A549 treated with Mapracorat at 1 μM for 4 hours (cell line): ENCODE data around the gene GPX2. TPM values are rescaled to one million over a fixed set of nuclear protein-coding genes. Genes with fewer than 3 reads are reported as not detected.

Source experiments
- total RNA-seq: library from RNA; stranded (reverse); fragments of 200-300 nt; extraction: Qiagen RNA extraction; gene quantifications from 5 replicates; pipeline ENCODE4 v1.2.3, GENCODE V29; 2022

The GPX2 gene
- 187 to 289 TPM (median 202 TPM) in 5 replicates for total RNA-seq

DNA sequence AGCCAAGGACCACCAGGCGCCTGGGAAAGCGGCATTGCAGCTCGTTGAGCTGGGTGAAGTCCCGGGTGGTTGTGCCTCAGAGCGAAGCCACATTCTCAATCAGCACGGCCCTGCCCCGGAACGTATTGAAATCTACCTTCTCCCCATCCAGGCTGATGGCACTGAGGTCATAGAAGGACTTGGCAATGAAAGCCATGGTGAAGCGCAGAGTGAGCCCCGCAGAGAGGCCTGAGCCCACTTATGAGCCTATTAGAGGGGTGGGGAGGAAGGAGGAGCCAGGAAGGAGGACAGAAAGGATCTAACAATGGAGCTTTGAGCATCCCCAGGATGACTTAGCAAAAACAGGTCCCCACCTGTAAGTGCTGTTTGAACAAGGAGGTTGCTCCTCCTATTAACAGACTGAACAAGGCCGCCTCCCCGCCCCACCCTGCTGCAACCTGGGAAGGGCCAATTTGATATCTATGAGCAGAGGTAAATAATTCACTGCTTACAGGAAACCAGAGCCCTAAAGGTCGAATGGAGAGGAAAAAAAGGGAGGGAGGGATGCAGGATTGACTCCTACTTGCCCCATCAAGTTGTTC is at the start of gene GPX2:
Gene GPX2, minus strand, starts transcription at position 215 of the 581 bp plus-strand sequence. Its CDS starts 19 bp downstream, at position 196.

DNA sequence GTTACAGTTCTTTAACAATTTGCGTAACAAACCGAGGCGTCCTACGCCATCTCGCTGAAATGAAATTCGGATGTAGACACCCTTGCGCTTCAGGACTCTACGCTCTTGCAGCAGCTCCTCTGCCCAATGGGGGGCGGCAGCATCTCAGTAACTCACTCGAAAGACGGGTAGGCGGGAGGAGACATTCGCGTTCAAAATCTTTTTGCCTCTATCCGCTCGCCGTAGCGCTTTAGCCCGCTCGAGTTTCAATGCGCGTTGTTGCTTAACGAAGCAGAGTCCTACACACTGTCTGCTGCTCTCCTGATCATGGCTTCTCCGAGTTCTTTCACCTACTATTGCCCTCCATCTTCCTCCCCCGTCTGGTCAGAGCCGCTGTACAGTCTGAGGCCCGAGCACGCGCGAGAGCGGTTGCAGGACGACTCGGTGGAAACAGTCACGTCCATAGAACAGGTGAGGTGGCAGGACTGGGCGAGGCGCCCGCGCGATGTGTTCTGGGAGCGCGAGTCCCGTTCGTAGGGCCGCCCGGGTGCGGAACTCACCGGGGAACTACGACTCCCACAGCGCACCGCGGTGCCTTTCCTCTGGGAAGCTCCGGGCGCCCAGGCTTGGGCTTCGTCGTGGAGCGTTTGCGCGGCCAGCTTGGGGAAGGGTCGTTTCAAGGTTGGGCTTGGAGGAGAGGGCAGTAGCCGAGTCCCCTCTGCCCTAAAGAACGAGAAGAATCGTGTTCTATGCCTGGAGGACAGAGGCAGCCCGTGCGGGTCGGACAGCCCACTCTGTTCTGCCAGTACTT is 44.3 kb upstream of the GPX2 start, which contains the start of gene FNTB:
Gene FNTB, plus strand, starts transcription at position 248 of the 790 bp plus-strand sequence. Its CDS starts 59 bp downstream, at position 307.

GRCh38 chr14:64971943-64972791 is 29.6 kb upstream of the GPX2 start, which contains the start of gene RAB15:
Gene RAB15, minus strand, starts transcription at chr14:64972336. Its CDS starts 260 bp downstream, at chr14:64972076.

DNA sequence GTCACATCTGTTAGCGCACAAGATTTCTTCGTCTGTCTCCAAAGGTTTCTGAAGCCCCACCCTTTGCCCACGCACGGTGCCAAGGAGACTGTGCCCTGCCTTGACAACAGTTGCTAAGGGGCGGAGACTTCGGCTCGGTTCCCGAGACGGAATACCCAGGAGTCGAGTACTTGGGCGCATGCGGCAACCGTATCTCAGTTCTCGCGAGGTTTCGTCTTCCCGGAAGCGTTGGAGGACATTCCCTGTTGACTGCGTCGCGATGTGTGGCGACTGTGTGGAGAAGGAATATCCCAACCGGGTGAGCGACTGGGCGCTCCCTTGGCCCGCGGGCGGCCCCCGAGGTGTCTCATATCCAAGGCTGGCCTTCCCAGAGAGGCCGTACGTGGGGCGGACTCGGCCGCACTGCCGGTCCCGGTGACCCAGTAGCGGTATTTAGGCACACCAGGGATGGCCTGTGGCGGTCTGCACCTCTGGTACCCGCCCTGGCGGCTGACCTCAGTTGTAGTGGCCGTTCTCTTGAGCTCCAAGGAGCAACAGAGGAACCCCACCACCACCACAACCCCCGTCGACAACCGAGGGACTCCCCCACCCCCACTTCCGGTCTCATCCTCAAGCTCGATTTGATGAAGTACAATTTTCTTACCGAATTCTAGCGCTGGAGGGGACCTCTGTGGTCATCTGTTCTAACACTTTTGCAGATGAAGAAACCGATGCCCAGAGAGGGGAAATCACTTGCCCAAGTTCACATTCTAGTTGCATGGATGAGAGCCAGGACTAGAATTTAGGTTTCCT is 28.1 kb downstream of the GPX2 start, which contains the start of gene CHURC1:
Gene CHURC1, plus strand, starts transcription at position 219 of the 792 bp plus-strand sequence. Its CDS starts 41 bp downstream, at position 260.

Other genes with a start within 250 kb of the GPX2 start
- gene PLEKHG3, start 238.3 kb downstream of the GPX2 start, total RNA-seq = 18.2 to 32.7 TPM (median 28.5 TPM) in 5 replicates
- 1.4 to 1.9 TPM (median 1.5 TPM) in 5 replicates for gene SPTB, start 62.8 kb downstream of the GPX2 start, total RNA-seq
- 73.1 to 139 TPM (median 80.9 TPM) in 5 replicates for gene CHURC1, start 28.3 kb downstream of the GPX2 start, total RNA-seq
- gene RAB15, start 29.6 kb upstream of the GPX2 start, total RNA-seq = 18.9 to 21.5 TPM (median 20.2 TPM) in 5 replicates
- 21.1 to 27.2 TPM (median 22.2 TPM) in 5 replicates for gene FNTB, start 44.1 kb upstream of the GPX2 start, total RNA-seq
- gene MAX, start 159.8 kb upstream of the GPX2 start, total RNA-seq = 54.9 to 64.8 TPM (median 56.5 TPM) in 5 replicates